ENCODE data around the gene IGLL5. TPM values are rescaled to one million over a fixed set of nuclear protein-coding genes. Genes with fewer than 3 reads are reported as not detected.

Gene IGLL5
- total RNA-seq = not detected in 2 replicates

DNA sequence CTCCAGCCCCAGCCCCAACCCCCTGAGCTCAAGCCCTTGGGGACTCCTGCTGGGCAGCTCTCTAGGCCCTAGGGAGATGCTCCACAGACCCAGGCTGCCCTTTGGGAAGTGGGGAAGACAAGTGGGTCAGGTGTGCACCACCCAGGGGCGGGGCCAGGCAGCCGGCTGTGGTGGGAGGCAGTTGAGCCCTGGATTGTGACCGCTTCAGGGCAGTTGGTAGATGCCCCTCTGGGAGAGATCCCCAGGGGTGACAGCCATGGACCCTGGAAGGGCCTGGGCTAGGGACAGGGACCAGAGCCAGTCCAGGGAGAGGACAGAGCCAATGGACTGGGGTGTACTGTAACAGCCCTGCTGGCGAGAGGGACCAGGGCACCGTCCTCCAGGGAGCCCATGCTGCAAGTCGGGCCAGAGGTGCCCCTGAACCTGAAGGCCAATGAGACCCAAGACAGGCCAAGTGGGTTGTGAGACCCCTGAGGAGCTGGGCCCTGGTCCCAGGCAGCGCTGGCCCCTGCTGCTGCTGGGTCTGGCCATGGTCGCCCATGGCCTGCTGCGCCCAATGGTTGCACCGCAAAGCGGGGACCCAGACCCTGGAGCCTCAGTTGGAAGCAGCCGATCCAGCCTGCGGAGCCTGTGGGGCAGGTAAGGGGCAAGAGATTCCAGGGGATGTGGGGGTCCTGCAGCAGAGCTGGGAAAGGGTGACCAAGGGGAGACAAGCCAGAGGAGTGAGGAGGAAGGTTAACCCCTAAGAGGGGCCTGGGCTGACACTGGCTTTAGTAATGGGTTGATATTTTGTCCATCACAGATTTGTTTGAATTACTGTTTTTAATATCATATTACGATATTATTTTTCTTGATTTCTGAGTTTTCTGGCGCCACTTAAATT lies at the start of gene IGLL5:
IGLL5 (plus strand) TSS at position 196 of the 883 bp plus-strand sequence; CDS start at position 434, 238 bp downstream.
- DNase-seq (ENCODE audit: low read depth in 2 of 2) = no peak

DNA sequence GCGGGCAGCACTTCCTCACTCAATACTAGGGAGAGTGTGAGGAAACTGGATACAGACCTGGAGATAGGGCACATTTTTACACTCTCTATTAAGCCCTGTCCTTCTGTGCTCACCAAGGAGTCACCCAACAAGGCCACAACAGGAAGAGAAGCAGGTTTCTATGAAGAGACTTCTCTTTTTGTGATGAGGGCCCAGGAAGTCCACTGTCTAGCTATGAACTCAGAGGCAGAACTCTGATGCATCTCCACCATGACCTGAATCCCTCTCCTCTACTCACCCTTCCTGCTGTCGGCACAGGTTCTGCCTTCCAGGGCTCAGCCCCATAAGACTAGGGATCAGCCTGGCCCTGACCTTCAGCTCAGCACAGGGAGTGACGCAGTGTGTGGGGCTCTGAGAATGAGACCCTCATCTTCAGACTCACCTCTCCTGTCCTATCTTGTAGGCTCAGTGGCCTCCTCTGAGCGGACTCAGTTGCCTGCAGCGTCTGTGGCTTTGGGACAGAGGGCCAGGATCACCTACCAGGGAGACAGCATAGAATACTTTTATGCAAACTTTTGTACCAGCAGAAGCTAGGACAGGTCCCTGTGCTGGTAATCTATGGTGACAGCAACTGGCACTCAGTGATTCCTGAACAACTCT lies 49.3 kb upstream of the IGLL5 start:
- DNase-seq (ENCODE audit: low read depth in 2 of 2) = no peak

DNA sequence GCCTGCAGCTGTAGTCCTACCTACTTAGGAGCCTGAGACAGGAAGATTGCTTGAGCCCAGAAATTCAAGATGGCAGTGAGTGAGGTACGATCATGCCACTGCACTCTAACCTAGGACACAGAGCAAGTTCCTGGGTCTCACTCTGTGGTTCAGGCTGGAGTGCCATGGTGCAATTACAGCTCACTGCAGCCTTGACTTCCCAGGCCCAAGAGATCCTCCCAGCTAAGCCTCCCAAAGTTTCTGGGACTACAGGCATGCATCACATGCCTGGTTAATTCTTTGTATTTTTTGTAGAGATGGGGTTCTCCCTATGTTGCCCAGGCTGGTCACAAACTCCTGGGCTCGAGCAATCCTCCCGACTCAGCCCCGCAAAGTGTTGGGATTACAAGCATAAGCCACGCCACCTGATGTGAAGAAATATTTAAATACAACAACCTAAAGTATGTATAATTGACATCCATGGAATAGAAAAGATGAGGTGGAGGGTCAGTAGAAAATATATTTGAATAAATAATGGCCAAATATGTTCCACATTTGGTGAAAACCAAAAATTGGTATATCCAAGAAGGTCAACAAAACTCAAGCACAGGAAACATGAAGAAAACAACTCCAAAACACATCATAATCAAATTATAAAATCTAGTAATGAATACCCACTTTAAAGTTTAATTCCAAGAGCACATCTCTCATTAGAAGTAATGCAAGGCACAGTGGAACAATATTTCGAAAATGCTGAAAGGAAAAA lies 47.9 kb upstream of the IGLL5 start:
- DNase-seq (ENCODE audit: low read depth in 2 of 2) = no peak

DNA sequence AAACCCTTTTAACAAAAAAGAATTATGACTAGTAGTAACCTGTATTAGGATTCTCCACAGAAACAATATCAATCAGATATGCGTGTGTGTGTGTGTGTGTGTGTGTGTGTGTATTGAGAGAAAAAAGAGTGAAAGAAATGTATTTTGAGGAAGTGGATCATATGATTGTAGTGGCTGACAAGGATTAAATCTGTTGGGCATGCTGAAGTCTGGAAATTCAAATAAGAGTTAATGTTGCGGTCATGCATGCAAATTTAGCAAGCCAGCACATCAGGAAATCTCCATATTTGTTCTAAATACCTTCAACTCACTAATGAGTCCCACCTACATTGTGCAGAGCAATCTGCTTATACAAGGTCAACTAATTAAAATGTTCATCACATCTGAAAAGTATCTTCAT lies 46.8 kb upstream of the IGLL5 start:
- no peak for DNase-seq (ENCODE audit: low read depth in 2 of 2)

DNA sequence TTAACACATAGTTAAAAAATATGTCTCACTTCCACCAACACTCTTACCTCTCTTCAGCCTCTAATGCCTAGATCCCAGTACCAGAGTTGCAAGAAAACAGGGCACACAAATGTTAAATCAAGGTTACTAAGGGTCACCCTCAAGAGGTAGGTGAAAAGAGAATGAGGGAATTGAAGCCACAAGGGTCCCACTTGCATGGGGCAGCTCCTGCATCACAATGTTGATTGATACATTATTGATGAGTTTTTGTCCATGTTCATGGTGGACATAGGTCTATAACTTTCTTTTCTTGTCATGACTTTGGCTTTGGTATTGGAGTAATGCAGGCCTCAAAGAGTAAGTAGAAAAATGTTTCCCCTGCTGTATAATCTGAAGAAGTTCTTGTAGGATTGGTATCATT lies 46.0 kb upstream of the IGLL5 start:
- DNase-seq (ENCODE audit: low read depth in 2 of 2) = no peak

DNA sequence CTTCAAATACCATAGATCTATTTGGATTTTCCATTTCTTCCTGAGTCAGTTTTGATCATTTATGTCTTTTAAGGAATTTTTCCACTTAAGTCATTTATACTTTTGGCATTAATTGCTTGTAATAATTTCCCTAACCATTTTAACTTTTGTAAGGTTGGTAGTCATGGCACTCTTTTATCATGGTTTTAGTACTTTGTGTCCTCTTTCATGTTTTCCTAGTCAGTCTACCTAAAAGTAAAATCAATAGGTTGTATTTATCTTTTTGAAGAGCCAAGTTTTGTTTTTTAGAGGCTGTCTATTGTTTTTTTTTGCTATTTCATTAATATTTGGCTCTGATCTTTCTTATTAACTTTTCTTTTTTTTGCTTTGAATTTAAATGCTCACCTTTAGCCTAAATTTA lies 45.5 kb upstream of the IGLL5 start:
- DNase-seq (ENCODE audit: low read depth in 2 of 2) = no peak

DNA sequence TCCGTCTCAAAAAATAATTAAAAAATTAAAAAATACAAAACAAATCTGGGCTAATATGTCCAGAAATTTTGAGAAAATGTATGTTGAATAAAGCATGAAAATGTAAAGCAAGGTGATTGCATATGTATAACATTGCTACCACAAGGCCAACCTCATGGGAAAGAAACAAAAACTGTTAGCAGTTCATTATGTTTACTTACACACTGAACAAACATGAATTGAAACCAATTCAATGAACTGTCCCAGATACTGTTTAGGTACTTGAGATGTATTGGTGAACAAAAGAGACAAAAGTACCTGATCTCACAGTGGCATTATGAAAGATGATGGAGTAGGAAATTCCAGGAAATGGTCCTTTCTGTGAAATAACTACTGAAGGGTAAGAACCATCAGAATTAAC lies 43.8 kb upstream of the IGLL5 start:
- no peak for DNase-seq (ENCODE audit: low read depth in 2 of 2)

DNA sequence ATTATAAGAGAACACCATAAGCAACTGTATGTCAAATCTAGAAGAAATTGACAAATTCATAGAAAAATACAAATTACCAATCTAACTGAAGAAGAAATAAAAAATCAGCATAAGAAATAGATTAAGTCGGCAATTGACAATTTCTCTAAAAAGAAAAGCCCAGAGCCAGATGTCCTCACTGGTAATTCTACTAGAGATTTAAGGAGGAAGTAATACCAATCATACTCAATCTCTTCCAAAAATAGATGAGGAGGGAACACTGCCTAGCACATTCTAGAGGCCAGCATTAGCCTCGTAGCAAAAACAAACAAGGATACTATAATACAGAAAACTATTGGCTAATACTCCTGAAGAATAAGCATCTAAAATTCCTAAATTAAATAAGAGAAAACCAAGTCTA lies 40.4 kb upstream of the IGLL5 start:
- no peak for DNase-seq (ENCODE audit: low read depth in 2 of 2)

DNA sequence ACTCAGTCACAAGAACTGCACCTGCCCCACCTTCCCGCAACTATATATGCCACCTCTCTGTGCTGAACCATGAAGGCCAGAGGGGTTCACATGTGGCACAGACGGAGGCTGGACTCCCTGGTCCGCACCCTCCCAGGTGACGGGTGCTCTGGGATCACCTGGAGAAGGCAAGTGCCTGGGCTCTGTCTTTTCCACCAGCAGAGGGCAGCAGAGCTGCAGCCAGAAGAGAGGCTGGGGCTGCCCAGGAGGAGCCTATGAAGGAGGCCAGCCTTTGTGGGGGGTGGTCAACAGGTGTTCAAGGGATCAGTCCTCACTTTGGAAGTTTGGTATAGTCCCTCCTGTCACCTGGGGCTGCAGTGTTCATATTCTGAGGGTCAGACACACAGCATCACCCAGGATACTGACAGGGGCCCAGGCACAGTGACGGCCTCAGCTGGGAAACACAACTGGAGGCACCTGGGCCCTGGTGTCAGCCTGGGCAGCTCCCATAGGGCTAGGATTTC lies 39.2 kb upstream of the IGLL5 start:
- DNase-seq (ENCODE audit: low read depth in 2 of 2) = peak; percentile 50 to 69

DNA sequence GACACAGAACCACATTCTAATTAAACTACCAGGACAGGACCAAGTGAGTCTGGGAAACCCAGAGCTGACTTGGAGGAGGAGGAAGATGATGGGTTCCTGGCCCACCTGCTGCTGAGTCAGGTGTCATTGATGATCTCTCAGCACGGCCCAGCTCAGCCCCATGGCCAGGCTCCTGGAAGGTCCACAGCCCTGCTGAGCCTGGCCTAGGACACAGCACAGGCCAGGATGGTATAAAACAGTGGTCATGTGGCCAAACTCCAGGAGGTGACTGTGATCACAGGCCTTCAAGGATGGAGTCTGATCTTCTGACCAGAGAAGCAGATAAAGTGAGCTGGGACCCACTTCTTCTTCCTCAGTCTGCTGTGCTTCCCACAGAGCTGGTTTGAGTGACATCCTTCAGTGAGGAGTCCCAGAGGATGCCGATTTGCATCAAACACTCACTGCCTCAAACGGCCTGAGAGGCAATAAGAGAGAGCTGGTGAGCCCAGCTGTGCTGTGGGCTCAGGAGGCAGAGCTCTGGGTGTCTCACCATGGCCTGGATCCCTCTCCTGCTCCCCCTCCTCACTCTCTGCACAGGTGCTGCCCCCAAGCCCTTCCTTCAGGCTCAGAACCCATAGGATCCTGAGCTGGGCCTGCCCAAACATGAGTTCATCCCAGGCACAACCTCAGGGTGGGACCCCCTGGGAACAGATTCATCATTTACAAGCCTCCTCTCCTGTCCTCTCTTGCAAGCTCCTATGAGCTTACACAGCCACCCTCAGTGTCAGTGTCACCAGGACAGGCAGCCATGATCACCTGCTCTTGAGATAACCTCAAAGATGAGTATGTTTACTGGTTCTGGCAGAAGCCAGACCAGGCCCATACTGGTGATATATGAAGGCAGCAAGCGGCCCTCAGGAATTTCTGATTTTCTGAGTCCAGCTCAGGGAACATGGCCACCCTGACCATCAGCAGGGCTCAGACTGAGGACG lies 37.7 kb upstream of the IGLL5 start:
- DNase-seq (ENCODE audit: low read depth in 2 of 2) = no peak

DNA sequence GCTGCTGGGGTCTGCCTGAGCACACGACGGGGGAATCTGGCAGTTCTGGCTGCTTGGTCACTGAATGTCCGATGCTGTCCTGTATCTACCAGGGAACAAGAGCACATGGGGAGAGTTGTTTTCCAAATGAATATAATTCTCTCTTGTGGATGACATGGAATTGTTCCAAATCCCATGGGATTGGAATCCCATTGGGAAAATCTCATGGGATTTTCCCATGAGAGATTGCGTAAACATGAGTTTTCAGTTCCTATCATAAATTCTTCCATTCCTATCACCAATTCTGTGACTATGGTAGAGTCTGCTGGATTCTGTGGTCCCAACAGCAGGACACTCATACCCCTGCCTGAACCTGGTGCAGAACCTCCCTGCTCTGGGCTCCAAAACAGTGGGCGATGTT lies 35.6 kb upstream of the IGLL5 start:
- no peak for DNase-seq (ENCODE audit: low read depth in 2 of 2)

DNA sequence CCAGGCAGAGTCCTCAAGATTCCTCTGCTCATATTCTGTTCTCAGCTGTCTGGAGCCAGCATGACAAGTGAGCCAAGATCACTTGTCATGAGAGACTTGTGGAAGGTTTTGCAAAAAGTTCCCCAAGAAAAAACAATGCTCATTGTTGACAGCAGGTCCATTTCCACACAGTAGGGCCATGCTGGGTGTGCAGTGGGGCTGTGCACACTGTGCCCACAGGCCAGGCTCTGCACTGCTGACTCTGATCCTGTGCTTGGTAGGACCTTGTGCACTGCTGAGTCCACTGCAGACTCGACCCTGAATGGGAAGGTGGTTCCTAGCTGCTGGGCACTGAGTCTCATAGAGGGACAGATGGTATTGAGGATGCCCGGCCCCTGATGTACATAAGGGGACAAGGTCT lies 33.9 kb upstream of the IGLL5 start:
- DNase-seq (ENCODE audit: low read depth in 2 of 2) = no peak

DNA sequence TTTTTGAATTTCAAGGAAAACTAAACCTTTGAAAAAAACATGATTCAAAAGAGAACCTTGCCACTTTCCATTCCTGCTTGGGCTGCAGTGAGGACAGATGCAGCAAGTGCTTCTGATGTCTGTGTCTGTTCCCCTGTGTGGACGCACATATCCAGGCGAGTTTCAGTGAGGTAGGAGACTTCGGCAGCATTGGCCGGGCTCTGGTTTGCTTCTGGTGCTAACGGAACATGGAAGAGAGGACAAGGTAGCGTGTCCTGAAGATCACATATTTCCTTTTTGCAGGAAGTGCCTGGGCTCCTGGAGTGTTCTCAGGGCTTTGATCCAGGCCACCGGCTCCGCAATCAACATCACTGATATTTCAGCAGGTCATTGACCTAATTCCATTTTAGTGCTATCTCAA lies 33.1 kb upstream of the IGLL5 start:
- DNase-seq (ENCODE audit: low read depth in 2 of 2) = no peak

DNA sequence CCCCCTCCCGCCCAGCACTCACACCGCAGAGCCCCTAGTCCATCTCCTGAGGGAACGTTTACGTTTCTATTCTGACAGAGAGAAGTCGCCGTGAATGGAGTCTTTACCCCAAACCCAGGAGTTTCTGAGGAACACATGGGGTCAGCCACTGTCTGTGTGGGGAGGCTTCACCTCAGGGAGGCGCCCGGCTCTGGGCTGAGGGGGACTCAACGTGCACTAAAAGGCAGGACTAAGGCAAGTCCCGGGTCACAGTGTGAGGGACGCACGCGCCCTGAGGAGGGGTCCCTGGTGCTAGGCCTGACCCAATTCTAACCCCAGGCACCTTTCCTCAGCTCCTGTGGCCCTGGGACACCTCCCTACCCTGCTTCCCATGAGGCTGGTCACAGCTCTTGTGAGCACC lies 32.5 kb upstream of the IGLL5 start:
- no peak for DNase-seq (ENCODE audit: low read depth in 2 of 2)

DNA sequence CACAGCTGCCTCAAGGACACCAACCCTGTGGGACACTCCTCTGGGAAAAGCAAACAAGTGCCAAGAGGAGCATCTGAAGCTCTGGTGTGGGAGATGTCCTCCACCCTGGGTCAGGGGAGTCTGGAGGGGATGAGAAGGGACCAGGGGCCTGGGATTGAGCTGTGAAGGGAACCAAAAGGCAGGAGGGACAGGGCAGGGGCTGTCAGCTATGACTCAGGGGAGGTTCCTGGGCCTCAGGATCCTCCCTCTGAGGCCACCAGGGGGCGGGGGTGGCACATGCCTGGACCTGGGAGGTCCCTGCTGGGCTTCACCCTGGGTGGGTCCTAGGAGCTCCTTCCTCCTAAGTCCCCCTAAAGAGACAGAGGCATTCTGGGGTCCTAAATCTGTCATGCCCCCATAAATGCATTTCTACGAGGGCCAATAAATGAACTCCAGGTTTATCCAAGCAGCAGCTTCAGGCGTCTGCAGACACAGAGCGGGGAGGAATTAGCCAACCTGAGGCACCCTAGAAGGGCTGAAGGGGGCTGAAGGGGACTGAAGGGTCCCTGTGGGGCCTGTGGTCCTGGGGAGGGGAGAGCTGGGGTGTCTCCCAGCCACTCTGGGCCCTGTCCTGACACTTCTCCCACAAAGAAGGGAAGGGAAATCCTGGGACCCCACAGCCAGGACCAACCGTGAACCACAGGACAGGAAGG lies 31.9 kb upstream of the IGLL5 start:
- peak; percentile 10 to 25 for DNase-seq (ENCODE audit: low read depth in 2 of 2)

DNA sequence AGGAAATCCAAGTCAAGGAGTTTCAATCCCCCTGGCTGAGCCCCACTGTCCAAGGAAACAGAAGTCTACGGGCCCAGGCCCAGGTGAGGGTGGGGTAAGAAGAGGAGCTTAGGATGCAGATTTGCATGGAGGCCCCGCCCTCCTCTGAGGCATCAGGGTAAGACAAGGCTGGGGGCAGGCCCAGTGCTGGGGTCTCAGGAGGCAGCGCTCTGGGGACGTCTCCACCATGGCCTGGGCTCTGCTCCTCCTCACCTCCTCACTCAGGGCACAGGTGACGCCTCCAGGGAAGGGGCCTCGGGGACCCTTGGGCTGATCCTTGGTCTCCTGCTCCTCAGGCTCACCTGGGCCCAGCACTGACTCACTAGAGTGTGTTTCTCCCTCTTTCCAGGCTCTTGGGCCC lies 31.3 kb upstream of the IGLL5 start:
- DNase-seq (ENCODE audit: low read depth in 2 of 2) = no peak

DNA sequence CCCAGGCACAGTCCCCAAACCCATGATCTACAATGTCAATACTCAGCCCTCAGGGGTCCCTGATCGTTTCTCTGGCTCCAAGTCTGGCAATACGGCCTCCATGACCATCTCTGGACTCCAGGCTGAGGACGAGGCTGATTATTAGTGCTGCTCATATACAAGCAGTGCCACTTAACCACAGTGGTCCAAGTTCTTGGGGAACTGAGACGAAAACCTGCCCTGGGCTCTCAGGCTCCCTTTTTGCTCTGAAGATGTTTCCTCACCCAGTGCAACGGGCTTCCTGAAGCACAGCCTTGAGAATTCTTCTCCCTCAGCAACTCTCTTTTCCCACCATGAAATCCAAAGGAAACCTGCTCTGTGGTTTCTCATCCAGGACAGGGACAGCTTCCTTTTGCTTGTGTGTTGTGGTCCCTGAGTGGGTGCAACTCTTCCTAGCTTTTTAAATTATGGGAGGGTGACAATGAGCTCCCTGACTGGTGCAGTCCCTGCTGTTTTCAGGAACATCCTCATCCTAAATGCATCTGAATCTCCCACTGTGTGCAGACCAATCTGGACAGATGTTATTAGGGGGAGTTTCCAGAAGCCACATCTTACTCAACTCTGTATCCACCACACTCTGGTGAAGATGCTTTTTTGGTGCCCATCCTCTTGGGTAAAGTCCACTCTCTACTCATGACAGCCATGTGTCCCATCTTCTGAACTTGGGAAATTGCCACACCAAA lies 30.6 kb upstream of the IGLL5 start:
- no peak for DNase-seq (ENCODE audit: low read depth in 2 of 2)

DNA sequence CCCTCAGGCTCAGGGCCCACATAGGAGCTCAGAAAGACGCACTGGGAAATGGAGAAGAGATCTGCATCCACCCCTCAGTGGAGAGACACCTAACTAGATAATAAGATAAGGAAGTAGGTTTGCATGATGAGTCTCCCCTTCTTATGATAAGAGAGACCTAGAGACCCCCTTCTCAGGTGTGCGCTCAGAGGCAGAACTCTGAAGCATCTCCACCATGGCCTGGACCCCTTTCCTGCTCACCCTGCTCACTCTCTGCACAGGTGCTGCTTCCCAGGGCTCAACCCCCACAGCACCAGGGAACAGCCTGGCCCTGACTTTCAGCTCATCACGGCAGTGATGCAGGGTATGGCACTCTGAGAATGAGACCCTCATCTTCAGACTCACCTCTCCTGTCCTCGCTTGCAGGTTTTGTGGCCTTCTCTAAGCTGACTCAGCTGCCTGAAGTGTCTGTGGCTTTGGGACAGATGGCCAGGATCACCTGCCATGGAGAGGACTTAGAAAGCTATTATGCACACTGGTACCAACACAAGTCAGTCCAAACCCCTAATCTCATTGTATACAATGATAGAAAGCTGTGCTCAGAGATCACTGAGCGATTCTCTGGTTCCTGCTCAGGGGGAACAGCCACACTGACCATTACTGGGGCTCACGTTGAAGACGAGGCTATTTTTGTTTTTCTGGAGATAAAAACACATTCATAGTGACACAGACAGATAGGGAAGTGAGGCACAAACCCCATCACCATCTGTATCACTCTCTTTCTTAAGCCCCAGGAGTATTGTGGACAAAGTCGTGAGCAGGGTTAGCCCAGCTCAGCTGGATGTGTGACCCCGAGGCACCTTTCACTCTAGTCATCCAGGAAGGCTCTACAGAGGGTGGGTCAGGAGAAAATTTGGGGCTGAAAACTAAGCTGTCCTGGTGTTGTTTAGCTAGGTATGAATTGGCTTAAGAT lies 29.7 kb upstream of the IGLL5 start:
- DNase-seq (ENCODE audit: low read depth in 2 of 2) = no peak

DNA sequence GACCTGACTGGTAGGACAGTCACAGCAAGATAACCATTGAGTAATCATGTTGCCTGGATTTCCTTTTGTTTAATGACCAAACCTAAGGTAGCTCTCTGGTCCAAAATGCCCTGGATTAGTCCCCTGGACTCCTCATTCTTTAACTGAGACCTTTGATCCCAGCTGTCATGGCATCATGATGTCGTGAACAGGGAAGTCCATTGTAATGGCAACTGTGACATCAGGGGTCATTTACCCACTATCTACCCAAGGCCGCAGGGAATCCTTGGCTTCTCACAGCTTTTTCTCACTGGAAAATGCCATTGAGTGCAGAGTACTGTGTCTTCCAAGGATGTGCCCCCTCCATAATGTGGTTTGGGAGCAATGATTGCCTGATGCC lies 29.1 kb upstream of the IGLL5 start:
- DNase-seq (ENCODE audit: low read depth in 2 of 2) = no peak

All from lung microvascular endothelial cell (primary cell).